GM18511 (cell line): Measurements from ENCODE around the gene KLF13.
"Not testable (repeated sequence)": the region's sequence is repeated elsewhere in the genome, so short reads cannot be mapped to it uniquely, and the experiment has no call there.

Experiments
- ATAC-seq: cut with Tn5 transposase; IDR thresholded peaks from one replicate; pipeline ENCODE4 v1.9.1; 2021; ENCODE audit warnings: mild to moderate bottlenecking, moderate library complexity; ENCODE audit not compliant: unreplicated experiment

KLF13 gene

GRCh38 chr15:31344823-31345605 lies 18.4 kb downstream of the KLF13 start:
- ATAC-seq, result peak; percentile 42

GRCh38 chr15:31345606-31346366 lies 19.2 kb downstream of the KLF13 start:
- ATAC-seq, result peak; percentile 48

DNA sequence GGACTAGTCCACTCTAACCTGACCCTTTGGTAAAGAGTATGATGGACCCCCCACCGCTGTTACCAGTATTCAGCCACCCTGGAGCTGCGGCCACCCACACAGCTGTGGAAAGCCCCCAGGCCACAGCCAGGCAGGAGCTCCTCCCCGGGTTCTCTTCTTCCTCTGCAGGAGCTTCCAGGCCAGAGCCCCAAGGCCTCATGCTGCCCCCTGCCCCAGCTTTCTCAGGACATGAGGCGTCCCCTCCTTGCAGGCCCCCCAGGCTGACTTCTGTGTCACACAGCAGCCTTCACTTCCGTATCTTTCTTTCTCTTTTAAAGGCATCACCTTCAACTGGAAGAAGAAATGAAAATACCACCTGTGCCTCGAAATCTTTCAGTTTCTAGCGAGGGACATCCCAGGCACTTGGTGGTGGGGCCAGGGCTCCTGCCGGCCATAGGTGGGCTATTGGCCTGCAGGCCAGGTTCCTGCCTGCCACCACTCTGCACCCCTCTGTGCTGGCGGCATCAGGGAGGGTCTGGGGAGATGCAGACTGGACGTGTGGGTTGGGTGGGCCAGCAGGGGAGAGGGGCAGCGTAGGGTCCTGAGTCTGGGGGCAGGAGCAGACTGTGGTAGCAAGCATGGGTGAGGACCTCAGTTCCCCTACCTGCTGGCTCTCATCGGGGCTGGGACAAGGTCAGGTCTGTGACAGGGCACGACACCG lies 19.9 kb downstream of the KLF13 start:
- ATAC-seq, result peak; percentile 50

- ATAC-seq, result no peak
These were observed 20.7 kb downstream of the KLF13 start for GRCh38 chr15:31347067-31347975.

- ATAC-seq, result no peak
These were observed 21.6 kb downstream of the KLF13 start for GRCh38 chr15:31347981-31348803.

DNA sequence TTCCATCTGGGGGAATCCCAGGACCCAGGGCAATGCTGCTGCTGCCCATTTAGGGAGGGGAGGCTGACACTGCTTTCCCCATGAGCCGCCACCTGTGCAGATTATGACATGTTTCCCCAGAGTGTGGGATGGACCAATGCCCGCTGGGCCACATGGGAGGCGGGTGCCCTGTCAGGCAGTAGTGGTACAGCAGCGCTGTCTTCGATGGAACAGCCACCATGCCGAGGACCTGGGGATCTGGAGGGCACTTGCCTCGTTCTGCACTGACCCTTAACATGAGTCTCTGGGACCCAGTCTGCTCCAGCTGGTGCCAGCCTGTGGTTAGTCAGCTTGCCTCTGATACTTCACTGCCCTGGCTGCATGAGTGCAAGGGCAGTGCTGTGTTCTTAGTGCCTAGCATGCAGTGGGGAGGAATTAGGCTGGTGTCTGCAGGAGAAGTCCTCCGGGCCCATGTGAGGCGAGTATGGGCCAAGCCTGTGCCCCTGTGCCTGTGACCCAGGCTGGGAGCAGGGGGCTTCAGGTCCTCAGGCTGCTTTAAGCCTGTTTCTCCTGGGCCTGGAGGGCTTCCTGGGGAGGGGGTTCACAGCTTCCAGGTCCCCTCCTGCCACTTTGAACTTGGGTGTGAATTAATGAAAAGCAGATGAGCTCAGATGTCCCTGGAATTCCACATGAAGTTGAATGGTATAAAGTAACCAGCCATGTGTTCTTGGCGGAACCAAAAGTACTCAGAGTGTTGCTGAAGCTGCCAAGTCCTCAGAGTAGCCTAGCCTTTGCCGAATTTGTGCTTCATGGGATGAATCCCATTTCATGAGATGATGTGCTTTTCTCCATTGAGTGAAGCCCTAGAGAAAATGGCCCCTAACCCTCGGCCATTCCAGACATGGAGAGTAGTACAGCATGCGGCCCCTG lies 22.9 kb downstream of the KLF13 start:
- no peak for ATAC-seq

- ATAC-seq, result no peak
These were observed 24.1 kb downstream of the KLF13 start for GRCh38 chr15:31350771-31351170.

GRCh38 chr15:31352339-31352751 lies 25.7 kb downstream of the KLF13 start:
- no peak for ATAC-seq

- ATAC-seq, result peak; percentile 78
These were observed 26.5 kb downstream of the KLF13 start for GRCh38 chr15:31352911-31353811.

- no peak for ATAC-seq
These were observed 27.3 kb downstream of the KLF13 start for GRCh38 chr15:31353931-31354330.

- ATAC-seq, result not testable (repeated sequence)
These were observed 29.5 kb downstream of the KLF13 start for GRCh38 chr15:31356097-31356496.

DNA sequence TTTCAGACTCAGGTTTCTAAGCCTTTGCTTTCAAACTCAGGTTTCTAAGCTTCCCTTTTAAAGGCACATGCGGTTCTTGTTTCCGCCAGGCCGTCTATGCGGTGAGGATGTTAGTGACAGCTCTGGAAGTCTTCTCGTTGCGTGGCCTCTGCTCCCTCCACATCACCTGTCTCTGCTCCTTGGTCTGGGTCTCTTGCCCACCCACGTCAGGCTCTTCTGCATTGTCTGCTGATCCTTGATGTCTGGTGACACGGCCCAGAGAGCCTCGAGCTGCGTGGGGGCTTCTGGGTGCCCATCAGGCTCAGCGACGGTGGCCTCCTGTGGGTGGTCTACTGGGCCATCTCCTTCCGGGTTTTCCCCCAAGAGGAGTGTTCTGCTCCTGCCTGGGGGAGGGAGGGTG lies 30.5 kb downstream of the KLF13 start:
- ATAC-seq, result no peak

GRCh38 chr15:31358163-31358562 lies 31.5 kb downstream of the KLF13 start:
- ATAC-seq, result no peak

GRCh38 chr15:31358957-31359701 lies 32.5 kb downstream of the KLF13 start:
- ATAC-seq, result no peak

DNA sequence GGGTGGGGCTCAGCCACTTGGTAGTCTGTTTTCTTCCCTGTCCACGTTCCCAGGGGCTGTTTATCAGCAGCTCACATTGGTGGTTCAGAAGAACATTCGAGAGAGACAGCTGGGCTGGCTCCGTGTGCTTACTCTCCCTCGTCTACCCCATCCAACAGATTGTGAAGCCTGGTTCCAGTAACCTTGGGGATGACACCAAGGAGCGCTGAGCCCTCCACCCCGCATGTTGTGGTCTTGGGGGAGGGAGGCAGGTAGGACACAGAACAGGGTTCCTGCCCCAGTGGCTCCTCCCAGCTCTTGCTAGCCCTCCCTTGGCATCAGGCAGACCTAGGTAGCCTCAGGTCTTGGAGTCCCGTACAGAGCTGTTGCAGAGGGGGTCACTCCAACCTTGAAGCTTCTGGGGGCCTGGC lies 33.1 kb downstream of the KLF13 start:
- no peak for ATAC-seq

GRCh38 chr15:31360158-31360561 lies 33.5 kb downstream of the KLF13 start:
- ATAC-seq, result no peak
